Panc1 (cell line): ENCODE results near the gene MGRN1. TPM values are rescaled to one million over a fixed set of nuclear protein-coding genes. Genes with fewer than 3 reads are reported as not detected.

ENCODE experiments used
- ATAC-seq: fragments of 200-7000 bp; cut with Tn5 transposase; 2 replicates; pipeline ENCODE4 v1.9.1; 2020; ENCODE audit warnings: mild to moderate bottlenecking, moderate library complexity
- BruUV-seq: library from RNA; stranded (reverse); fragments of 400-500 nt; replicated peaks from 2 replicates; lab custom pipeline; 2021; lab: Mats Ljungman, UMichigan
- CTCF ChIA-PET: fragments of 300-600 bp; sonication (Branson Sonifier 250); formaldehyde crosslinking; loops from one replicate; lab custom pipeline; 2022; ENCODE audit warnings: antibody characterized with exemption; lab: Charles Lee
- POLR2A ChIA-PET: fragments of 300-600 bp; sonication (Branson Sonifier 250); formaldehyde crosslinking; loops from one replicate; lab custom pipeline; 2022; ENCODE audit warnings: antibody characterized with exemption; lab: Charles Lee
- DNase-seq: peaks from one replicate; pipeline ENCODE4 v3.0.0-alpha.2; 2010; ENCODE audit warnings: low read depth, low spot score
- H3K27ac ChIP-seq: 2 replicates; pipeline ENCODE4 v1.5.1; 2011; ENCODE audit warnings: mild to moderate bottlenecking, low read length, inconsistent platforms
- H3K27me3 ChIP-seq: fragments of 200-500 bp; sonication (Bioruptor generic); 2 replicates; pipeline ENCODE4 v1.6.0; 2014; ENCODE audit warnings: low read length, inconsistent platforms; ENCODE audit not compliant: control insufficient read depth, insufficient read depth
- H3K36me3 ChIP-seq: fragments of 200-500 bp; sonication (Bioruptor generic); 2 replicates; pipeline ENCODE4 v1.5.1; 2014; ENCODE audit warnings: inconsistent platforms, mild to moderate bottlenecking, low read length, moderate library complexity; ENCODE audit not compliant: control insufficient read depth, insufficient read depth
- H3K4me1 ChIP-seq: 2 replicates; pipeline ENCODE4 v1.5.1; 2011; ENCODE audit warnings: inconsistent platforms, mild to moderate bottlenecking, low read length, moderate library complexity; ENCODE audit not compliant: control insufficient read depth, insufficient read depth
- H3K4me3 ChIP-seq, 2 experiments: 2 replicates each; pipeline ENCODE4 v1.5.1; 2011 to 2012; ENCODE audit warnings: low read depth in 2 of 2, low read length in 2 of 2, mild to moderate bottlenecking in 2 of 2, inconsistent platforms in 1 of 2, moderate library complexity in 1 of 2
- H3K9me3 ChIP-seq: fragments of 200-500 bp; sonication (Bioruptor generic); 2 replicates; pipeline ENCODE4 v1.5.1; 2014; ENCODE audit warnings: low read depth, mild to moderate bottlenecking, inconsistent platforms, low read length, moderate library complexity; ENCODE audit not compliant: control insufficient read depth, insufficient read depth
- CTCF ChIP-seq: fragments of 450-650 bp; IDR thresholded peaks from 2 replicates; pipeline ENCODE4 v1.5.1; 2017; ENCODE audit warnings: mild to moderate bottlenecking
- POLR2AphosphoS5 ChIP-seq: IDR thresholded peaks from 2 replicates; pipeline ENCODE4 v1.6.1; 2012; ENCODE audit warnings: mild to moderate bottlenecking, low read depth, low read length, moderate library complexity
- REST ChIP-seq, 2 experiments: IDR thresholded peaks; 2 replicates each; pipeline ENCODE4 v1.6.1; 2011 to 2012; ENCODE audit warnings: low read depth in 2 of 2, control low read depth in 1 of 2, low read length in 1 of 2, mild to moderate bottlenecking in 1 of 2, moderate library complexity in 1 of 2; ENCODE audit not compliant: insufficient read depth in 1 of 2
- SIN3A ChIP-seq: IDR thresholded peaks from 2 replicates; pipeline ENCODE4 v1.6.1; 2012; ENCODE audit warnings: low read depth, mild to moderate bottlenecking, low read length, moderate library complexity, borderline replicate concordance; ENCODE audit not compliant: insufficient read depth
- TCF7L2 ChIP-seq: IDR thresholded peaks from 2 replicates; pipeline ENCODE4 v1.6.1; 2011; ENCODE audit warnings: mild to moderate bottlenecking, low read depth, low read length, inconsistent platforms
- in situ Hi-C: cut with HindIII; loops from 2 replicates; pipeline ENCODE4 v1.10.0; 2016; ENCODE audit warnings: low sequenced_read_pairs, low pct_unique_long_range_greater_than_20kb
- intact Hi-C: fragments of 100-400 bp; cut with micrococcal nuclease; formaldehyde crosslinking; loops from one replicate; pipeline ENCODE4 v1.10.0; 2022; ENCODE audit not compliant: unreplicated experiment
- total RNA-seq: library from RNA; stranded (reverse); gene quantifications from one replicate; pipeline ENCODE4 v1.2.1, GENCODE V29; 2021; ENCODE audit not compliant: unreplicated experiment

Gene MGRN1
- total RNA-seq, 1 experiment from 2014 or later: 59.7 TPM

DNA sequence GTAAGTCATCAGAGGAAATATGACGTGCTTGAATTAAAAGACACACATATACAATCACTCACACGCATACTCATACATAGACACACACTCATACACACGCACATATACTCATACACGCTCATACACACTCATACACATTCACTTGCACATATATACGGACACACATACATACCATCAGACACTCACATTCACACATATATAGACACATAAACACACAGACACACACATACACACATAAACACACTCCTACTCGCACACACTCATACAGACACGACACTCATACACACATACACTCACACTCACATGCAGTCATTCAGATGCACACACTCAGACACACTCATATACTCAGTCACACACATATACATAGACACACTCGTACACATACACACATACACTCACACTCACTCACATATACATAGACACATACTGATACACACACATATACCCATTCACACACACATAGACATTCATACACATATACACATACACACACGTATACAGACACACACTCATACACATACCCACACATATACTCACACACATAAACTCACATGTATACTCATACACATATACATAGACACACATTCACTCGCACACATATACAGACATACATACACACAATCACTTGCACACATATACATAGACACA lies 43.8 kb downstream of the MGRN1 start:
- intact Hi-C loops: no loop called here
- Histone ChIP-seq H3K4me1 (no peaks in the 10 kb centered on the region), H3K27ac (no peak overlapping the region), H3K36me3 (peaks cover 2% of the 10 kb centered on the region; the same call in 1 of the 2 replicates), H3K4me3 (no peak overlapping the region), H3K27me3 (no peaks in the 10 kb centered on the region), H3K9me3 (no peaks in the 10 kb centered on the region)
- in situ Hi-C loops: no loop called here
- BruUV-seq: TSS peak; percentile 70
- ATAC-seq (no peak), DNase-seq (no peak)
- TF ChIP-seq SIN3A: no peak
- no peak for TF ChIP-seq TCF7L2
- TF ChIP-seq CTCF: no peak
- TF ChIP-seq POLR2AphosphoS5: no peak
- TF ChIP-seq REST (IDR thresholded peaks at IDR 0.05; ENCODE audit: insufficient read depth in 1 of 2, low read depth in 2 of 2, low read length in 1 of 2): no peak
- CTCF ChIA-PET: no interaction called here
- POLR2A ChIA-PET: interaction anchor here (0.6 kb wide), 2 partner anchors 109 to 142 kb away, joined by 4 to 7 read pairs; no protein-coding TSS in a partner anchor

GRCh38 chr16:4673387-4674046 lies 48.9 kb downstream of the MGRN1 start:
- no TSS peak for BruUV-seq
- no peak for TF ChIP-seq POLR2AphosphoS5
- no peak for TF ChIP-seq TCF7L2
- TF ChIP-seq CTCF: no peak
- no peak for TF ChIP-seq SIN3A
- no peak for TF ChIP-seq REST (IDR thresholded peaks at IDR 0.05; ENCODE audit: insufficient read depth in 1 of 2, low read depth in 2 of 2, low read length in 1 of 2)
- H3K27ac ChIP-seq: no peak overlapping the region
- POLR2A ChIA-PET: no interaction called here
- no peaks in the 10 kb centered on the region for H3K4me1 ChIP-seq
- ATAC-seq (no peak), DNase-seq (no peak)
- H3K36me3 ChIP-seq: 0 out of 2 replicates have a peak, but pooled peaks cover 2% of the 10 kb centered on the region
- no peak overlapping the region for H3K4me3 ChIP-seq
- H3K27me3 ChIP-seq: no peaks in the 10 kb centered on the region
- intact Hi-C loops (no loop called here), in situ Hi-C loops (no loop called here)
- CTCF ChIA-PET: no interaction called here
- H3K9me3 ChIP-seq: no peaks in the 10 kb centered on the region
